Measurements from ENCODE around the gene CLDND1. TPM values are rescaled to one million over a fixed set of nuclear protein-coding genes. Genes with fewer than 3 reads are reported as not detected.

Gene CLDND1
- total and polyA plus RNA-seq, 2 of the 4 experiments (the other 2 are of a cell fraction): 75.8 to 78.3 TPM

DNA sequence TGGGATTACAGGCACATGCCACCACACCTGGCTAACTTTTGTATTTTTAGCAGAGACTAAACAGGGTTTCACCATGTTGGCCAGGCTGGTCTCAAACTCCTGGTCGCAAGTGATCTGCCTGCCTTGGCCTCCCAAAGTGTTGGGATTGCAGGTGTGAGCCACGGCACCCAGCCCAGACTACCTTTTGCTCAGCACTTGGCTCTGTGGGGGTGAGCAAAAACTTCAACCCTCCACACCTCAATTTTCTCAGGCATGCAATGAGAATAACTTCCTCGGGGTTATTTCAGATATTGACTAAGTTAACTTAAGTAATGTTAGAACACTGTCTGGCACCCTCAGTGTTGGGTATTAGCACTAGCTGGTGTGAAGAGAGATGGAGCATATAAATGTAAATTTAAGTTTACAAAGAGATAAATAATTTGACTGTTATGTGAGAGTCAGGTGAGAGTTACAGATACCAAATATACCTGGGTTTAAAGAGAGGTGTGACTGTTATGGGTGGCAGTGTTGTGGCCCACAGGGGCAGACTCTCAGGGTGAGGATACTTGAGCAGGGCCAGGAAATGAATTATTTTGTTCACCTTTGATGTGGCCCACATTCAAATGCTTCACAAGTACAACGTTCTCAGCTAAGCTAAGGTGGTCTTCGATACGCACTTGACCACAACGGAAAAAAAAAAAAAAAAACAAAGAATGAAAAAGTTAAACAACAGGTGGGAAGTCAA lies 41.7 kb upstream of the CLDND1 start:
- no peak overlapping the region for H2AFZ ChIP-seq (replicated peaks; ENCODE audit: low read length, poor library complexity)
- in situ Hi-C loops (cut with MboI; ENCODE audit: low sequenced_read_pairs) (loop anchor here (25.0 kb wide), 1 partner anchor 227 kb away; no protein-coding TSS in a partner anchor), dilution Hi-C loops (cut with HindIII; ENCODE audit: low sequenced_read_pairs, unreplicated experiment) (no loop called here), intact Hi-C loops (cut with micrococcal nuclease) (no loop called here)
- no peak overlapping the region for H3K4me3 ChIP-seq (ENCODE audit: insufficient read depth, low read depth, low read length)
- no peaks in the 10 kb centered on the region for H3K79me1 ChIP-seq (ENCODE audit: low read depth in 1 of 2, low read length in 2 of 2)
- DNase-seq (no peak), ATAC-seq (ENCODE audit: low read depth) (no peak)
- no peaks in the 10 kb centered on the region for H3K36me3 ChIP-seq (ENCODE audit: control insufficient read depth, insufficient read depth, low read length)
- no peak overlapping the region for H4K5ac ChIP-seq (ENCODE audit: low read depth, low read length)
- H2AK9ac ChIP-seq (replicated peaks; ENCODE audit: low read depth, low read length, poor library complexity): no peak overlapping the region
- BruUV-seq (replicated peaks): no TSS peak
- H2BK15ac ChIP-seq (ENCODE audit: low read depth, low read length): no peak overlapping the region
- no peak overlapping the region; the same call in 1 of the 2 replicates for H3K56ac ChIP-seq (ENCODE audit: extremely low read depth, insufficient read depth, low read length)
- no peak overlapping the region for H4K8ac ChIP-seq (ENCODE audit: low read depth in 2 of 2, low read length in 2 of 2)
- no peak overlapping the region for H3K9ac ChIP-seq (ENCODE audit: low read depth, low read length)
- no CpG with 5 or more reads among the region's 7 CpGs for WGBS, 2 experiments (ENCODE audit: extremely low coverage in 2 of 2, insufficient read length in 1 of 2)
- H3K23ac ChIP-seq (ENCODE audit: low read depth, low read length): no peak overlapping the region
- no peak overlapping the region for H3K4ac ChIP-seq (ENCODE audit: low read depth, low read length)
- no peak overlapping the region for H2AK5ac ChIP-seq (ENCODE audit: low read depth, low read length)
- H4K91ac ChIP-seq (ENCODE audit: insufficient read depth, low read depth, low read length): no peak overlapping the region
- no peak overlapping the region for H3K18ac ChIP-seq (ENCODE audit: low read depth, low read length)
- no peaks in the 10 kb centered on the region for H3K9me1 ChIP-seq (ENCODE audit: insufficient read depth, low read length)
- H3K4me1 ChIP-seq (ENCODE audit: control insufficient read depth, insufficient read depth, low read length): no peaks in the 10 kb centered on the region; the same call in 1 of the 2 replicates
- H2BK20ac ChIP-seq (ENCODE audit: low read depth, low read length): no peak overlapping the region
- H2BK120ac ChIP-seq (ENCODE audit: low read depth, low read length): no peak overlapping the region; the same call in 1 of the 2 replicates
- H3K27ac ChIP-seq (ENCODE audit: insufficient read depth, low read length): no peak overlapping the region
- no peaks in the 10 kb centered on the region; the same call in 1 of the 2 replicates for H3K27me3 ChIP-seq (ENCODE audit: control insufficient read depth, insufficient read depth, low read length)
- no peaks in the 10 kb centered on the region for H4K20me1 ChIP-seq (ENCODE audit: insufficient read depth, low read length)
- H3K14ac ChIP-seq (replicated peaks; ENCODE audit: low read depth, low read length): no peak overlapping the region
- POLR2A ChIA-PET (ENCODE audit: unreplicated experiment): no interaction called here
- no peaks in the 10 kb centered on the region for H3K9me3 ChIP-seq (ENCODE audit: control insufficient read depth, insufficient read depth, low read length)
- TF ChIP-seq RCOR1 (IDR thresholded peaks at IDR 0.05; ENCODE audit: insufficient replicate concordance, low read length) (no peak), CEBPB (IDR thresholded peaks at IDR 0.05; ENCODE audit: low read depth, low read length) (no peak), MAZ (IDR thresholded peaks at IDR 0.05; ENCODE audit: borderline replicate concordance, low read depth, low read length) (no peak), USF2 (IDR thresholded peaks at IDR 0.05; ENCODE audit: low read depth, low read length) (no peak), MAFK (IDR thresholded peaks at IDR 0.05; ENCODE audit: low read depth, low read length) (no peak), FOS (IDR thresholded peaks at IDR 0.05; ENCODE audit: low read depth, low read length) (no peak), RFX5 (IDR thresholded peaks at IDR 0.05; ENCODE audit: low read depth, low read length) (no peak)
- H2BK5ac ChIP-seq (ENCODE audit: low read depth, low read length, poor library complexity, severe bottlenecking): no peak overlapping the region
- no peak overlapping the region for H3K4me2 ChIP-seq (ENCODE audit: low read depth, low read length)
- CTCF ChIA-PET: no interaction called here

Measured in IMR-90 (cell line).